Natural killer cell (primary cell): ENCODE results near the gene LZTR1. TPM values are rescaled to one million over a fixed set of nuclear protein-coding genes. Genes with fewer than 3 reads are reported as not detected.

Experiments used
- ATAC-seq, 3 donors: fragments of 150-1000 bp in 2 of 3; fragments of 200-7000 bp in 1 of 3; cut with Tn5 transposase; 1 replicate in 1 of 3; 2 replicates in 2 of 3; pipeline ENCODE4 v1.10.0; 2021; ENCODE audit warnings: mild to moderate bottlenecking in 2 of 3, moderate library complexity in 2 of 3
- DNase-seq, 2 donors: peaks; one replicate each; pipeline versions ENCODE4 v3.0.0 to v3.0.0-alpha.2; 2013 to 2021; ENCODE audit warnings: mixed read lengths in 1 of 2
- H3K27ac ChIP-seq: one replicate; pipeline ENCODE4 v1.5.1; 2013; ENCODE audit warnings: mild to moderate bottlenecking, low read length
- H3K27me3 ChIP-seq: one replicate; pipeline ENCODE4 v1.6.1; 2013; ENCODE audit warnings: low read length; ENCODE audit not compliant: control insufficient read depth, insufficient read depth
- H3K36me3 ChIP-seq: one replicate; pipeline ENCODE4 v1.6.1; 2013; ENCODE audit warnings: low read length; ENCODE audit not compliant: control insufficient read depth, insufficient read depth
- H3K4me1 ChIP-seq: one replicate; pipeline ENCODE4 v1.6.1; 2013; ENCODE audit warnings: low read length; ENCODE audit not compliant: control insufficient read depth, insufficient read depth
- H3K4me3 ChIP-seq: one replicate; pipeline ENCODE4 v1.5.1; 2013; ENCODE audit warnings: low read length
- H3K9me3 ChIP-seq: one replicate; pipeline ENCODE4 v1.6.1; 2013; ENCODE audit warnings: low read length; ENCODE audit not compliant: control insufficient read depth, insufficient read depth
- H3K27ac Mint-ChIP-seq, 2 donors: one replicate each; pipeline ENCODE4 v1.8.0; 2022; ENCODE audit warnings: mild to moderate bottlenecking in 2 of 2, mixed read lengths in 2 of 2, moderate library complexity in 1 of 2
- H3K27me3 Mint-ChIP-seq, 2 donors: one replicate each; pipeline ENCODE4 v1.8.0; 2022; ENCODE audit warnings: low read depth in 2 of 2, mixed read lengths in 2 of 2
- H3K36me3 Mint-ChIP-seq: one replicate; pipeline ENCODE4 v1.8.0; 2022; ENCODE audit warnings: mixed read lengths
- H3K4me1 Mint-ChIP-seq, 2 donors: one replicate each; pipeline ENCODE4 v1.8.0; 2022; ENCODE audit warnings: mixed read lengths in 2 of 2
- H3K4me3 Mint-ChIP-seq: one replicate; pipeline ENCODE4 v1.8.0; 2022; ENCODE audit warnings: mild to moderate bottlenecking, moderate library complexity, mixed read lengths
- H3K9me3 Mint-ChIP-seq, 2 donors: one replicate each; pipeline ENCODE4 v1.8.0; 2022; ENCODE audit warnings: mixed read lengths in 2 of 2
- CTCF ChIP-seq: fragments of 200-600 bp; IDR thresholded peaks from one replicate; pipeline ENCODE4 v1.8.0; 2022; ENCODE audit warnings: antibody characterized with exemption
- WGBS: methylation state at CpG from one replicate; pipeline ENCODE4 v1.1.7; 2013; ENCODE audit warnings: missing lambda C conversion rate; ENCODE audit not compliant: insufficient coverage; 5-methylcytosine and 5-hydroxymethylcytosine counted together
- intact Hi-C: fragments of 100-400 bp; cut with micrococcal nuclease; formaldehyde crosslinking; loops from one replicate; pipeline ENCODE4 v1.14.2; 2022
- total RNA-seq, 4 donors: library from RNA; stranded (reverse); fragments of 120-200 nt in 1 of 4; gene quantifications; one replicate each; pipeline versions ENCODE4 v1.2.3 to v1.2.4, GENCODE V29; 2013 to 2022

LZTR1 gene
- total RNA-seq, 3 donors from 2014 or later (not counting 1 experiment from before 2014, with no cell fraction given) = 71.9 to 85.0 (median 82.0) TPM

GRCh38 chr22:20953342-20953608 is 28.8 kb upstream of the LZTR1 start:
- no peaks in the 10 kb centered on the region for H3K27me3 ChIP-seq
- no peaks in the 10 kb centered on the region for H3K9me3 ChIP-seq
- Mint-ChIP-seq H3K9me3 (no peaks in the 10 kb centered on the region), H3K4me3 (no peak overlapping the region), H3K36me3 (peaks cover 4% of the 10 kb centered on the region), H3K27ac (no peak overlapping the region), H3K4me1 (peaks cover 16 to 28% of the 10 kb centered on the region in 2 donors), H3K27me3 (no peaks in the 10 kb centered on the region)
- H3K36me3 ChIP-seq = peaks cover 41% of the 10 kb centered on the region
- H3K4me3 ChIP-seq = no peak overlapping the region
- 84% methylated on average over 3 of the region's 3 CpGs for WGBS
- intact Hi-C loops = no loop called here
- DNase-seq (no peak), ATAC-seq (no peak)
- no peak overlapping the region for H3K27ac ChIP-seq
- peaks cover 28% of the 10 kb centered on the region for H3K4me1 ChIP-seq
- TF ChIP-seq CTCF = no peak

- DNase-seq (no peak), ATAC-seq (no peak)
- TF ChIP-seq CTCF = no peak
- Histone ChIP-seq H3K4me1 (peaks cover 30% of the 10 kb centered on the region), H3K27me3 (no peaks in the 10 kb centered on the region), H3K36me3 (peaks cover 41% of the 10 kb centered on the region), H3K9me3 (no peaks in the 10 kb centered on the region), H3K27ac (no peak overlapping the region), H3K4me3 (no peak overlapping the region)
- H3K4me1 Mint-ChIP-seq = peaks cover 18 to 29% of the 10 kb centered on the region in 2 donors
- H3K36me3 Mint-ChIP-seq = peaks cover 4% of the 10 kb centered on the region
- intact Hi-C loops = no loop called here
- WGBS = 95% methylated on average over 8 of the region's 8 CpGs
- peak overlapping the region in 1 of 2 donors; percentile 47 for H3K27ac Mint-ChIP-seq
- H3K9me3 Mint-ChIP-seq = no peaks in the 10 kb centered on the region
- H3K27me3 Mint-ChIP-seq = no peaks in the 10 kb centered on the region
- H3K4me3 Mint-ChIP-seq = no peak overlapping the region
Observed at GRCh38 chr22:20953668-20954500, 28.2 kb upstream of the LZTR1 start.

- H3K4me1 Mint-ChIP-seq = peaks cover 8 to 16% of the 10 kb centered on the region in 2 donors
- H3K27me3 Mint-ChIP-seq = no peaks in the 10 kb centered on the region
- DNase-seq (no peak), ATAC-seq (no peak)
- Histone ChIP-seq H3K27ac (no peak overlapping the region), H3K4me3 (no peak overlapping the region), H3K27me3 (no peaks in the 10 kb centered on the region), H3K9me3 (no peaks in the 10 kb centered on the region), H3K4me1 (peaks cover 22% of the 10 kb centered on the region), H3K36me3 (peaks cover 30% of the 10 kb centered on the region)
- WGBS = 95% methylated on average over 7 of the region's 7 CpGs
- no peaks in the 10 kb centered on the region for H3K9me3 Mint-ChIP-seq
- TF ChIP-seq CTCF = no peak
- no peak overlapping the region for H3K4me3 Mint-ChIP-seq
- H3K27ac Mint-ChIP-seq = no peak overlapping the region
- intact Hi-C loops = no loop called here
- H3K36me3 Mint-ChIP-seq = no peaks in the 10 kb centered on the region
Observed at GRCh38 chr22:20955548-20955947, 26.5 kb upstream of the LZTR1 start.
